Daoy (cell line): ENCODE measurements around the gene KLHL11. TPM values are rescaled to one million over a fixed set of nuclear protein-coding genes. Genes with fewer than 3 reads are reported as not detected.

Experiments
- DNase-seq: peaks from one replicate; pipeline ENCODE4 v3.0.0-alpha.2; 2015; ENCODE audit warnings: low read depth
- total RNA-seq: library from RNA; depleted of rRNA; stranded (reverse); fragments of >200 nt; shearing (Covaris generic); gene quantifications from 2 replicates; pipeline ENCODE4 v1.2.3, GENCODE V29; 2014; rRNA removed

Gene KLHL11, protein sequence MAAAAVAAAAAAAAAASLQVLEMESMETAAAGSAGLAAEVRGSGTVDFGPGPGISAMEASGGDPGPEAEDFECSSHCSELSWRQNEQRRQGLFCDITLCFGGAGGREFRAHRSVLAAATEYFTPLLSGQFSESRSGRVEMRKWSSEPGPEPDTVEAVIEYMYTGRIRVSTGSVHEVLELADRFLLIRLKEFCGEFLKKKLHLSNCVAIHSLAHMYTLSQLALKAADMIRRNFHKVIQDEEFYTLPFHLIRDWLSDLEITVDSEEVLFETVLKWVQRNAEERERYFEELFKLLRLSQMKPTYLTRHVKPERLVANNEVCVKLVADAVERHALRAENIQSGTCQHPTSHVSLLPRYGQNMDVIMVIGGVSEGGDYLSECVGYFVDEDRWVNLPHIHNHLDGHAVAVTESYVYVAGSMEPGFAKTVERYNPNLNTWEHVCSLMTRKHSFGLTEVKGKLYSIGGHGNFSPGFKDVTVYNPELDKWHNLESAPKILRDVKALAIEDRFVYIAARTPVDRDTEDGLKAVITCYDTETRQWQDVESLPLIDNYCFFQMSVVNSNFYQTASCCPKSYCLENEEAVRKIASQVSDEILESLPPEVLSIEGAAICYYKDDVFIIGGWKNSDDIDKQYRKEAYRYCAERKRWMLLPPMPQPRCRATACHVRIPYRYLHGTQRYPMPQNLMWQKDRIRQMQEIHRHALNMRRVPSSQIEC
- total RNA-seq = 26.8 and 27.8 TPM in 2 replicates

DNA sequence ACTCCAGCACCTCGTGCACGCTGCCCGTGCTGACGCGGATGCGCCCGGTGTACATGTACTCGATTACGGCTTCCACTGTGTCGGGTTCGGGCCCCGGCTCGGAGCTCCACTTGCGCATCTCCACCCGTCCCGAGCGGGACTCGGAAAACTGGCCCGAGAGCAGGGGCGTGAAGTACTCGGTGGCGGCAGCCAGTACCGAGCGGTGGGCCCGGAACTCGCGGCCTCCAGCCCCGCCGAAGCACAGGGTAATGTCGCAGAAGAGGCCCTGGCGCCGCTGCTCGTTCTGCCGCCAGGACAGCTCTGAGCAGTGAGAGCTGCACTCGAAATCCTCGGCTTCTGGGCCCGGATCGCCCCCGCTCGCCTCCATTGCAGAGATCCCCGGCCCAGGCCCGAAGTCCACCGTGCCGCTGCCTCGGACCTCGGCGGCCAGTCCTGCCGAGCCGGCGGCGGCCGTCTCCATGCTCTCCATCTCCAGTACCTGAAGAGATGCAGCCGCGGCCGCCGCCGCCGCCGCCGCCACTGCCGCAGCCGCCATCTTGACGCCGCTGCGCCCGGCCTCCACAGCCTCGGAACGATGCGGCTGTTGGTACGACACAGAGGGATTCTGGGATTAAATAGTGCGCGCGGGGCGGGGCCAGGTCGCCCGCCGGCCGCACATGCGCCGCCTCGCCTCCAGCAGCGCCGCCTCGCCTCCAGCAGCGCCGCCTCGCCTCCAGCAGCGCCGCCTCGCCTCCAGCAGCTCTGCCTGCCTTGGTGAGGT, at the start of gene KLHL11:
Gene KLHL11 (minus strand): TSS at position 588 of the 760 bp plus-strand sequence. CDS start 53 bp downstream, at position 535.
- peak; percentile 95 for DNase-seq

DNA sequence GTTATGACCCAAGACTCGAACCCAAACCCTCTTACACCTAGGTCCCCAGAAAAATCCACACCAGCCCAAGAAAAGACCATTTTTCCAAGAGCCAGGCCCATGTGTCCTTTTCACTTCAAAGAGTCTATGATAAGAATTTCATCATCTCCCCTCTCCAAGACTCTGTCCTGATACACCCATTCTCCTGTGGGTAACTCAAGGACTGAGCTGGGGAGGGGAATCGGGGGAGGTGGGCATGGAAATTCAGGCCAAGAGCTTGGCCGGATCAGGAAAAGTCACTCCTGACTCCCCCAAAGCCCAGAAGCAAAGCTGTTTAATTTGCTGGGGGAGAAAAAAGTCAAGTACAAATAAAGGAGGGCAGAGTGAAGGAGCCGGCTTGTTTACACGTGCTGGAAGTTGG, 49.8 kb upstream of the KLHL11 start:
- DNase-seq = no peak

DNA sequence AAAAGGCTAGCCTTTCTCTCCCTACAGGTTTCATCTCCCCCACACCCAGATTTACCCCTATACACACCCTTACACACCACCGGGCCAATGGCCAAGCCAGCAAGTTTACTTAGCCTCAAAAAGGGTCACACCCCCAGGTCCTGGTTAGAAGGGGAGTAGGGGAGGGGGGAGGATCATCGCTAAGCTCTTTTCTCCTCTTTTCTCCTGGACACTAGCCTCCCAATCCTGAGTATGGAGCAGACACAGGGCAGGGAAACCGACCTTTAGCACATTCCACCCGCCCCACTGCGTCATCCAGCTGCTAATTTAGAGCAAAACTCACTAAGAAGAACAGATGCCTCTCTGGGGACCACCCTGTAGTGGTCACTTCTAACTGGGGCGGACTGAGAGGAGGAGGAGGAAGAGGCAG, 49.1 kb upstream of the KLHL11 start:
- no peak for DNase-seq

DNA sequence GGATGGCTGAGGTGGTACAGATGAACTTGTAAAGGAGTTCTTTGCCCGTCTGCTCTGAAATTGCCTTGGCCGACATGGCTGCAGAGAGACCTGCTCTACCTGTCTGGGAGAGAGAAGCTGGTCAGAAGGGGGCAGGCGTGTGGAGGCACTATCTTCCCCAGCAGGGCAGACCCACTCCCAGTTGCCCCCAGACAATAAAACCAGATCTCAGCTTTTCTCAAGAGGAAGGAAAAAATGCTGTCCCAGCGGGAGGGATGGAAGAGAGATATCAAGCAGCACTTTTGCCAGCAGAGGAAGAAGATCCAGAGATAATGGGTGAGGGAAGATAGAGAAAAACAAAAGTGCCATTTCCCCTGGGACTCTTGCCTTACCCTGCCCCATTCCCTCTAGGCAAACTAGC, 48.6 kb upstream of the KLHL11 start:
- no peak for DNase-seq

DNA sequence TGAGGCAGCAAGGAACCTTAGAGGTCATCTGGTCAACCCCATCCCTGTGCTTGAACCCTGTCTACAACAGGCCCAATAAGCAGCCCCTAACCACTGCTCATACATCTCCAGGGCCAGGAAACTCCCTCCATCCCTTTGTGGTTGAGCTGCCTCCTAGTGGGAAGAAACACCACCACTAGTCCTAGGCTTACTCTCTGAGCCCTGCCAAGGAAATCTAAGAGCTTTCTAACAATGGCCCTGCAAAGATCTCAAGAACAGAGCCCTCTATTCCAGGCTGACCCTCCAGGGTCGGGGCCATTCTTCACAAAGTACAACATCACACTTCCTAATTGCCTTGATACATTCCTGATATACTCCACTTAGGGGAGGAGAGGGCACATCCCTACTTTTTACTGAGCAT, 47.7 kb upstream of the KLHL11 start:
- no peak for DNase-seq

DNA sequence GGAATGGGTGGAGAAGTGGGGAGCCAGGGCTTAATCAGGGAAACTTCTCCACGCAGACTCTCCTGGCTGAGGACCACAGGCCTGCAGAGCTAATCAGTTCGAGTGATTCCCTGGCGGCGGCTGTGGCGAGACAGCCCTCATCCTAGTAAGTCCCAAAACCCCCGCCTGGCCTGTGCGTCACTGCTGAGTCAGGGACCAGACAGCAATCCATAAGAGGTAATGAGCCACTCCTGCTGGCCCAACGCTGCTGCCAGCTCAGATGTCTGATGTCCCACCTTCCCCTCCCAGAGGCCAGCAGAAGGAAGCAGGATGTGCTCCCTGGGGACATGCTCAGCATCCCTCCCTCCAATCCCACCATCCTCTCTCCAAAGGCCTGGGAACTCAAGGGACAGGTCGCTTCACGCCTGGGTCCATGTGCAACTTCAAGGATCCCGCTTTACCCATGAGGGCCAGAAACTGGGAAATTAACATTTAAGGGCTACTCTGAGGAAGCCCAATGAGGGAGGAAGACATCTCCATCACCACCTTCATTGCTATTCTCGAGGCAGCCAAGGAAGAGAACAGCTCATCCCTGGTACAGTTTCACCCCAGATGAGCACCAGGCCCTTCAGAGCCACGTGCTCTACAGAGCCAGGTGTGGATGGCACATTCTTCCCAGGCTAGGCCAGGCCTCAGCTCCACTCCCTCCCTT, 45.6 kb upstream of the KLHL11 start:
- peak; percentile 99 for DNase-seq

DNA sequence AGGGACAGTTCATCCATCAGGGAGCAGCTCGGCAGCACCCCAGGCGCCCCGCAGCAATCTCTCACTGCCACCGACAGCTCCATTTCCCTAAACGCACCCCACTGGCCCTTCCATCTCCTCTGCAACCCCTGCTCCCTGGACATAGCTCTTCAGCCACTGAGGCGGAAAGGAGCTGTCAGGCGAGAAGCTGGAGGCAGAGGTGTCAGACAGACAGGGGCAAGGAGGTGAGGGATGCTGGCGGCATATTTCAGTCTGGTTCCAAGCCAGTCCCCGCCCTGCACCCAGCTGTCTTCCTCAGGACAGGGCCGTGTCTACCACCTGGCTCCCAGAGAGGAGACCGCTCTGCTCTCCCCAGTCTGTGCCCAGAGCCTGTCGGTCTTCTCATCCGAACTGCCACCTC, 43.9 kb upstream of the KLHL11 start:
- no peak for DNase-seq

DNA sequence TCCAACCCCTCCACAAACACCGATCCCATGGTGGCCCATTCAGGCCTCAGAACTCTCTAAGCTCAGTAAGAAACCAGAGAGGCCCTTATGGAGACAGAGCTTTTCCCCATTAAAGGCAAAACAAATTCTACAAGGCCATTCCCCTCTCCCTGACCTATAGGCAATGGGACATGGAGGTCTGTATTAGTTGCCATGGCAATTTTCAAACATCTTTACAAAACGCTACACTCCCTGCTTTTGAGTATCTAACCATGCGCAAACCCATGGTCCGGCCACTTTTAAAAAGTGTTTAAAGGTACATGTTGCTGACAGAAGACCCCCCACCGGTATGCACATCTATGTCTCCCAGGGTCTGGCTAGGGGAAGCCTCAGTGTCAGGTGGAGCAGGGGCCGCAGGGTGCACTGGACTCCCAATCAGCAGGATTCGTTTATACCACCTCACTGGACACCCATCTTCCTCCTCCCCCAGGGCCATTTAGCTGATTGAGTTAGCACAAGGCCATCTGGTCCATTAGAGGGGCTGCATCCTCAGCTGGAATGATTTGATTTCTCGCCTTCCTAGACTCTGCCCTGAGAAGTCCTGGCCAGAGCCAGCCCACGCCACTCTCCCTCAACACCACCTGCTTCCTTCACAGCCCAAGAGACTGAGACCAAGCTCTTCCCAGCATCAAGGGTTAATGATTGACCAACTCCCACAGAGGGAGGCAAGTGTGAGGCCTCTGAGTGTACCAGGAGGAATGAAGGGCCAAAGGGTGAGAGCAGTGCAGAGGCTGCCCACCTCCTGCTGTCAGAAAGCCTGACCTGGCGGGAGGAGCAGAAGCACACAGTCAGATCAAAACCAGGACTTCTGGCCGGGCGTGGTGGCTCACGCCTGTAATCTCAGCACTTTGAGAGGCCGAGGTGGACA, 42.7 kb upstream of the KLHL11 start:
- no peak for DNase-seq

DNA sequence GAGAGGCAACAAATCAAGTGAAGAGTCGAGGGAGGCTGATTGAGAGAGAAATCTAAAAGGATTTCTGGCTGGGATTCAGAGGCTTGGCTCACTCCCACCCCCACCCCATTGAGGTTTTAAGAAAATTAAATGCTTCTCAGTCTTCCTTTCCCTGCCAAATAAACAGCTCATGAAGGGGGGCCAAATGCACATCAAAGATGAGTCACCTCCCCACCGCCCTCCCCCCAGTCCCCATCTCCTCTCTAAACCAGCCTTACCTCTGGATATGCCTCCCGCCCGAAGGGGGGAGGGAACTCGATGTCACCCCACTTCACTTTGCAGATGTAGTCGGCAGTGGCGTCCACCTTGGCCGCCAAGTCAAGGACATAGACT, 41.9 kb upstream of the KLHL11 start:
- peak; percentile 70 for DNase-seq

DNA sequence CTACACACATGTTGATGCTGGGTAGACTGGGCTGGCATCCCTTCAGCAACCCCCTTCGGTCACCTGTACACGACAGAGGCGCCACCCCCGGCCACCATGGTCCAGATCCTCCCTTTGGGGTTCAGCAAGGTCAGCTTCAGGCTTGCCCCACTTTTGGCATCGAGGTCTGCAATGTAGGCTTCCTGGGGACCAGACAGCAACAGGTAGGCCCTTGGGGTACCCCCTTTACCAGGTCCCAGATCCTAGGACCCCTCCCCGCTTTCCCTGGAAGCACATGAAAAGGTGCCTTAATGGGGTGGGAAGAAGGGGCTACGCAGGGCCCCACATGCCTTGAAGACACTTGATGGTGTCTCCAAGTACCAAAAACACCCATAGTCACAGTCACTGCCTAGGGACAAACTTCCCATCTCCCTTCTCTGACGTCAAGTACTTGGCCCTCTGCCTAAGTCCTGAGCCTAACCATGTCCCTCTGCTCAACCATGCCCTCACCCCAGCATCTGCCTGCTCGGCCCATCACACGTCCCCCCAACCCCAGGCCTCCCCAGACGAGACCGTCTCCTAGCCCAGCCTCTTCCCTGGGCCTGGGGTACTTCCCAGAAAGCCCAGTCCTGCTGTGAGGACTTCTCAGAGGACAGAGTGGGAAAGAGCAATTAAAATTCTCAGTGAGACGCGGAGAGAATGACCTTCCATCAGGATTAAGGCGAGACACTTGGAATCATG, 41.4 kb upstream of the KLHL11 start:
- DNase-seq = peak; percentile 35

DNA sequence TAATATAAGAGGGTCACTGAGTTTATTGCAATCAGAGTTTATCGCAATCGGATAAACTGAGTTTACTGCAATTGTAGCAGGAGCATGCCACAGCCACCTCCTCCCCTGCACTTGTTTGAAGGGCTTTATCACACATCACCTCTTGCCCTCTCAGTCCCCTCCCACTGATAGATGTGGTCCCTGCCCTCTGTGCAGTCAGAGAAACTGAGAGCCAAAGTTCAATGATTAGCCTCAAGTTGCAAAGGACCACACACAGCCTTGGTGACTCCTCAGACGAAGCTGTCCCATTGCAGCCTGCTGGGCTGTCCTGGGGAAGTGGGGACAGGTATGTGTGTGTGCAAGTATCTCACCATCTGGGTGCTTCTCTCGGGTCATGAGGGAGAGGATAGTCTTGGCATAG, 39.9 kb upstream of the KLHL11 start:
- no peak for DNase-seq

DNA sequence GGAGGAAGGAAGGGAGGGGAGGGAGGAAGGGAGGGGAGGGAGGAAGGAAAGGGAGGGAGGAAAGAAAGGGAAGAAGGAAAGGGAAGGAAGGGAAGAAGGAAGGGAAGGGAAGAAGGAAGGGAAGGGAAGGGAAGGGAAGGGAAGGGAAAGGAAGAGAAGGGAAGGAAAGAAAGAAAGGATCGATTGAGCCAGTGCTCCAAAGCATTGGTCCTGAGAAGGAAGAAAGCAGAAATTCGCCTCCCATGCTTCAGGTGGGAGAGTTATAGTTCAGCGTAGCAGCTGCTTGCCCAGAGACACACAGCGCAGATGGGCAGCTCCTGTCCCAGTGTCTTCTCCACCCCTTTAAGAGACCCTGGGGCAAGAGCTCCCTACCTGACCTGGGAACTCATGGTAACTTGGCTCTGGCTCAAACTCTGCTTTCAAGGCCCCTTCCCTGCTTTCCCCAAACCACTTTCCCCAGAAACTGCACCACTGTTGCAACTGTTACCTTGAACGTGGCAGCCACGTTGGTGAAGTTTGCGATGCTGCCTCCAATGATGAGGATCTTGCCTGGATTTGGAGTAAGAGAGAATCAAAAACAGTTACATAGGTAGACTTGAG, 39.1 kb upstream of the KLHL11 start:
- DNase-seq = no peak

DNA sequence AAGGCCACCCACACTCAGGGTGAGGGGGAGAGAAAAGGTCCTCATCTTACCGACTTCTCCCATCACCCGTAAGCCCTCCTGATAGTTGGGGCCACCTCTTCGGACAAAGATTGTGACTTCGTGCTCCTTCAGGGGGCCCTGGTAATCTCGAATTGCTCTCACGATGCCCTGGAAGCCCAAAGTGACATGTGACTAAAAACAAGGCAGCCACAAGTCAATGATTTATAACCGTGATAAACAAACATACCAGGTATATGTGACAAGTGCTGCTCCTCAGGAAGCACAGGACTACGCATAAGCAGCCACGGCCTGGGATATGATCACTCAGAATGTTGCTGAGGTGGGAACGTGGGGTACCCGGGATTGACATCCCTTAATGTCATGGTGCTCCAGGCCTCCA, 36.4 kb upstream of the KLHL11 start:
- no peak for DNase-seq

DNA sequence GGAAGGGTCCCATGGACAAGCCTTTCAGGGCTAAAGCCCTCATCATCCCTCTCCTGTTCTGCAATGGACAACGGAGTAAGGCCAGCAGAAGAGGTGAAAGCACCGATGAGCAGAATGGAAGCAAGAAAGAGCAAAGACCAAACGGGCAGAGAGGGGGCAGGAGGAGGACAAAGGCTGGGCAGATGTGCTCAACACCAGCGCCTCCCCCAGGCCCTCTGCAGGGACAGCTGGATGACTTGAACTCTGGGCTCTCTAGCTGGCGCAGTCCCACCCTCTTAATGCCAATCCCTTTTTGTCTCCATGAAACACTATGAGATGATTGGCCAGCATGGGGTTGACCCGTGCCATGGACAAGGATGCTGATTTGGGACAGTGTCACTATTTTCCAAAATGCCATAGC, 31.5 kb upstream of the KLHL11 start:
- no peak for DNase-seq

DNA sequence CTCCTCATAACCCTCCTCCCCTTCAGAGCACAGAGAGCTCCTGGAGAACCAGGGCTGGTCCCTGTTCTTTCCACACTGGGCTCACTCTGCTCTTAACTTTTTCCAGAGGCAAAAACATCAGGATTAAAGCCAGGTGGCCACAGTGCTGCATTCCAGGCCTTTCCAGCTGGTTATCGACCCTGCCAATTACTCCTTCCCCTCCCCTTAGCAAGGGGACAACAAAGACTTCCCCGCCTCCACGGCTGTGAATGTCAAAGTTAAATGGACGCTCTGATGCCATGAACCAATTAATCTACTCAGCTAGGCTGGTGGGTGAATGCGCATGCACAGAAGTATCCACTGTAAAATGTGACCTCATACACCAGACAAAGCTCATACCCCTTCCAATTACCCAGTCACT, 30.4 kb upstream of the KLHL11 start:
- no peak for DNase-seq

DNA sequence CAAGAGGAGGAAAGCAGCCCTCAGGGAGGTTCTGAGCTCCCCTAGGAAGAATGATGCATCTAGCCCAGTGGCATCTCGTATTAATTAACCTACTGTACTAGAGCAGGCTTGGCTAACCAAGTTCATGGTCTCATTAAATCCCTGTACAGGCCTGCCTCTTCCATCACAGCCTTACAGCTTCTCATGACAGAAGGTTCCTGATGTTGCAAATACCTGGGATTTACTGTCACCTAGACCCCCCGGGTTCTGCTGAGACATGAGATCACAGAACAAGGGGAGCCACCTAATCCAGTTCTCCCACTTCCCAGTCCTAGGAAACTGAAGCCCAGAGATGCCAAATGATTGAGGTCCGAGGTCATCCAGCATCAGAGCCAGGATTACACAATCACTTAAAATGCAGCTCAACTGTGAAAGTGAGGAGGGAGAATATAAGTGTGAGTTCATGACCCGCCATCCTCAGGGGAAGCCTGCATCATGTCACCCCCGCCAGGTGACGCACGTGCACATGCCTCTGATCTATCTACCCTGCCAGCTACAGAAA, 29.6 kb upstream of the KLHL11 start:
- DNase-seq = no peak

DNA sequence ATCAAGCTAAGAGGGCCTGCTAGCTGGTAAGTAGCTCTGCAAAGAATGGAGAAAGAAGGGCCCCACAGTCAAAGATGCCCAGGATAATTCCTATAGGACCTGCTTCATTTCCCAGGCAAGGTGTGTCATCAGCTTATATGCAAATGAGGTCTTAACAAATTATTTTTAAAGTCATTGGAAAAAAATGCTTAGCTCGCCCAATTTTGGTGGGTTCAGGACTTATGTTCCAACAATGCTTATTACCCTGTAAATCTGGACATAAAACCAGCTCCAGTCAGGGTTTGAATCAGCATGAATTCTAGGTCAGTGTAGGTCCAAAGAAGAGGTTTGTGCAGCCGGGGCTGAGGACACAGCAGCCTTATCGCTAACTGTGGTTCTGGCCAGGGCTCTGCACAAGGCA, 28.2 kb upstream of the KLHL11 start:
- DNase-seq = no peak

DNA sequence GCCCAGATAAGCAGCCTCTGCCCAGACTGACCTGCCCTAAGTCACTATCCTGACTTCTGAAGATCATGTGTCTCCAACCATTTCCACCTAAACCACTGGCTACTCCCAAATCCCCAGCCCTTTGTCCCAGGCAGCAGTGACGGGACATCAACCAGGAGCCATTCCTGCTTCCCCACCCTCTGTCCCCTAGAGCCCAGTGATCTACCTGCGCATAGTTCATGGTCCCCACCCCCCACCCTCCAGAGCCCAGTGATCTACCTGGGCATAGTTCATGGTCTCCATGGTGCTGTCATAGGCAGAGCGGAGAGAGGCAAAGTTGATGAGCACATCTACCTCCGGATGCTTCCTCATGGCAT, 26.8 kb upstream of the KLHL11 start:
- no peak for DNase-seq

DNA sequence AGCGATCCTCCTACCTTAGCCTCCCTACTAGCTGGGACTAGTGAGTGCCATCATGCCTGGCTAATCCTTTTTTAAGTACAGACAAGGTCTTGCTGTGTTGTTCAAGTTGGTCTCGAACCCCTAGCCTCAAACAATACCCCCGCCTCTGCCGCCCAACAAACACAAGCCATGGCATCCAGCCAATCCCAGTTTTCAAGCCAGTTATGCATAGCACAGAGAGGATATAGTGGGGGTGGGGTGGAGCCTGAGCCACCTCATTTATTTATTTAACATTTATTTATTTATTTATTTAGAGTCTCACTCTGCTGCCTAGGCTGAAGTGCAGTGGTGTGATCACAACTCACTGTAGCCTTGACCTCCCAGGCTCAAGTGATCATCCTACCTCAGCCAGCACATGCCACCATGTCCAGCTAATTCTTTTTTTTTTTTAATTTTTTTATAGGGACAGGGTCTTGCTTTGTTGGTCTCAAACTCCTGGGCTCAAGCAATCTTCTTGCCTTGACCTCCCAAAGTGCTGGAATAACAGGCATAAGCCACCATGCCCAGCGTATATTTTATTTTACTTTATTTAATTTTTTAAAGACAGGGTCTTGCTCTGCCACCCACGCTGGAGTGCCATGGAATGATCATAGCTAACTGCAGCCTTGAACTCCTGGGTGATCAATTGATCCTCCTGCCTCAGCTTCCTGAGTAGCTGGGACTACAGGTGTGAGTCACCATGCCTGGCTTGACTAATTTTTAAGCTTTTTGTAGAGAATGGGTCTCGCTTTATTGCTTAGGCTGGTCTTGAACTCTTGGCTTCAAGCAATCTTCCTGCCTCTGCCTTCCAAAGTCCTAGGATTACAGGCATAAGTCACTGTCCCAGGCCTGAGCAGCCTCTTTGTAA, 26.2 kb upstream of the KLHL11 start:
- DNase-seq = no peak
